GM23338 (cell line): Measurements from ENCODE around the gene DLG2. TPM values are rescaled to one million over a fixed set of nuclear protein-coding genes. Genes with fewer than 3 reads are reported as not detected.

ENCODE experiments used
- ATAC-seq: fragments of 200-7000 bp; cut with Tn5 transposase; 3 replicates; pipeline ENCODE4 v1.9.1; 2020
- DNase-seq: peaks from one replicate; pipeline ENCODE4 v3.0.0-alpha.2; 2015; ENCODE audit warnings: low spot score
- H2AFZ ChIP-seq: fragments of 200-600 bp; sonication (generic); 2 replicates; pipeline ENCODE4 v1.8.0; 2016; ENCODE audit warnings: antibody characterized with exemption, mild to moderate bottlenecking, moderate library complexity
- H3F3A ChIP-seq: fragments of 200-600 bp; sonication (generic); replicated peaks from 2 replicates; pipeline ENCODE4 v1.8.0; 2017; ENCODE audit warnings: antibody characterized with exemption, mixed run types, low read depth
- H3K27ac ChIP-seq: fragments of 200-600 bp; sonication (generic); 2 replicates; pipeline ENCODE4 v1.6.1; 2016; ENCODE audit warnings: low read depth
- H3K27me3 ChIP-seq: fragments of 200-600 bp; sonication (generic); 2 replicates; pipeline ENCODE4 v1.8.0; 2016; ENCODE audit warnings: mild to moderate bottlenecking, mixed run types, moderate library complexity; ENCODE audit not compliant: insufficient read depth
- H3K36me3 ChIP-seq: fragments of 200-600 bp; sonication (generic); 2 replicates; pipeline ENCODE4 v1.8.0; 2016; ENCODE audit warnings: mild to moderate bottlenecking; ENCODE audit not compliant: insufficient read depth
- H3K4me1 ChIP-seq: fragments of 200-600 bp; sonication (generic); 2 replicates; pipeline ENCODE4 v1.8.0; 2016; ENCODE audit warnings: mild to moderate bottlenecking, moderate library complexity; ENCODE audit not compliant: insufficient read depth
- H3K4me2 ChIP-seq: fragments of 200-600 bp; sonication (generic); 2 replicates; pipeline ENCODE4 v1.7.1; 2017; ENCODE audit warnings: mixed run types
- H3K4me3 ChIP-seq: fragments of 200-600 bp; sonication (generic); 2 replicates; pipeline ENCODE4 v1.6.1; 2016; ENCODE audit warnings: mixed run types
- H3K79me2 ChIP-seq: fragments of 200-600 bp; sonication (generic); replicated peaks from 2 replicates; pipeline ENCODE4 v1.8.0; 2017; ENCODE audit warnings: mild to moderate bottlenecking; ENCODE audit not compliant: insufficient read depth
- H3K9me2 ChIP-seq: fragments of 200-600 bp; sonication (generic); 2 replicates; pipeline ENCODE4 v1.8.0; 2017; ENCODE audit not compliant: insufficient read depth
- H4K20me1 ChIP-seq: fragments of 200-600 bp; sonication (generic); replicated peaks from 2 replicates; pipeline ENCODE4 v1.8.0; 2017; ENCODE audit warnings: mild to moderate bottlenecking; ENCODE audit not compliant: insufficient read depth
- H3K27ac Mint-ChIP-seq: 2 replicates; pipeline ENCODE4 v1.8.0; 2020; ENCODE audit warnings: inconsistent platforms, mild to moderate bottlenecking, moderate library complexity, mixed read lengths
- H3K27me3 Mint-ChIP-seq: 3 replicates; pipeline ENCODE4 v1.8.0; 2022; ENCODE audit warnings: low read depth, mild to moderate bottlenecking, moderate library complexity, mixed read lengths, inconsistent platforms; ENCODE audit not compliant: insufficient read depth, poor library complexity
- H3K36me3 Mint-ChIP-seq: 3 replicates; pipeline ENCODE4 v1.8.0; 2021; ENCODE audit warnings: low read depth, mild to moderate bottlenecking, inconsistent platforms, moderate library complexity, mixed read lengths
- H3K4me1 Mint-ChIP-seq: 3 replicates; pipeline ENCODE4 v1.8.0; 2020; ENCODE audit warnings: mild to moderate bottlenecking, inconsistent platforms, mixed read lengths
- H3K4me3 Mint-ChIP-seq: 3 replicates; pipeline ENCODE4 v1.8.0; 2021; ENCODE audit warnings: moderate library complexity, mild to moderate bottlenecking, inconsistent platforms, mixed read lengths
- H3K9me3 Mint-ChIP-seq: 3 replicates; pipeline ENCODE4 v1.8.0; 2020; ENCODE audit warnings: moderate library complexity, mild to moderate bottlenecking, inconsistent platforms, mixed read lengths
- CREB1 ChIP-seq: fragments of 250-450 bp; sonication (Bioruptor Pico); IDR thresholded peaks from 2 replicates; pipeline ENCODE4 v1.5.0; 2020; ENCODE audit warnings: low read depth, mild to moderate bottlenecking, moderate library complexity
- EZH2 ChIP-seq: fragments of 200-600 bp; sonication (generic); IDR thresholded peaks from one replicate; pipeline ENCODE4 v1.8.0; 2017; ENCODE audit warnings: antibody characterized with exemption, mild to moderate bottlenecking, low read depth; ENCODE audit not compliant: unreplicated experiment
- EZH2phosphoT487 ChIP-seq: fragments of 200-600 bp; sonication (generic); IDR thresholded peaks from one replicate; pipeline ENCODE4 v1.8.1; 2018; ENCODE audit warnings: antibody characterized with exemption; ENCODE audit not compliant: unreplicated experiment
- JUNB ChIP-seq: IDR thresholded peaks from one replicate; pipeline ENCODE4 v1.6.1; 2016; ENCODE audit warnings: antibody characterized with exemption; ENCODE audit not compliant: unreplicated experiment
- NANOG ChIP-seq: IDR thresholded peaks from 2 replicates; pipeline ENCODE4 v1.6.1; 2016; ENCODE audit warnings: antibody characterized with exemption, borderline replicate concordance
- STAT1 ChIP-seq: IDR thresholded peaks from one replicate; pipeline ENCODE4 v1.6.1; 2016; ENCODE audit warnings: antibody characterized with exemption; ENCODE audit not compliant: unreplicated experiment
- ZNF114 ChIP-seq: fragments of 250-450 bp; sonication (Bioruptor Pico); IDR thresholded peaks from 2 replicates; pipeline ENCODE4 v1.5.0; 2020; ENCODE audit warnings: mild to moderate bottlenecking, moderate library complexity
- ZNF331 ChIP-seq: fragments of 250-450 bp; sonication (Bioruptor Pico); IDR thresholded peaks from 2 replicates; pipeline ENCODE4 v1.5.0; 2020; ENCODE audit warnings: low read depth, mild to moderate bottlenecking, moderate library complexity
- polyA plus RNA-seq: library from polyadenylated mRNA; unstranded; fragments of >200 nt; fragmentation: Nextera tagmentation; extraction: Ambion mirVana; gene quantifications from 2 replicates; pipeline ENCODE4 v1.2.1, GENCODE V29; 2016
- total RNA-seq: library from RNA; depleted of rRNA; stranded (reverse); fragments of >200 nt; shearing (Covaris generic); gene quantifications from 2 replicates; pipeline ENCODE4 v1.2.3, GENCODE V29; 2014
- TF ChIP-seq, protein P1 (sequence below): IDR thresholded peaks from 2 replicates; pipeline ENCODE4 v1.6.1; 2016; ENCODE audit warnings: antibody characterized with exemption
- TF ChIP-seq, protein P2 (sequence below), 2 experiments: fragments of 200-600 bp in 1 of 2; sonication (generic) in 1 of 2; conservative IDR thresholded peaks; 2 replicates each; pipeline versions ENCODE4 v1.5.1 to v1.6.1; 2016 to 2017; ENCODE audit warnings: antibody characterized with exemption in 2 of 2, low read depth in 2 of 2, mild to moderate bottlenecking in 2 of 2, moderate library complexity in 1 of 2

Gene DLG2
- total and polyA plus RNA-seq, 2 experiments from 2014 or later = 19.8 to 21.5 TPM

DNA sequence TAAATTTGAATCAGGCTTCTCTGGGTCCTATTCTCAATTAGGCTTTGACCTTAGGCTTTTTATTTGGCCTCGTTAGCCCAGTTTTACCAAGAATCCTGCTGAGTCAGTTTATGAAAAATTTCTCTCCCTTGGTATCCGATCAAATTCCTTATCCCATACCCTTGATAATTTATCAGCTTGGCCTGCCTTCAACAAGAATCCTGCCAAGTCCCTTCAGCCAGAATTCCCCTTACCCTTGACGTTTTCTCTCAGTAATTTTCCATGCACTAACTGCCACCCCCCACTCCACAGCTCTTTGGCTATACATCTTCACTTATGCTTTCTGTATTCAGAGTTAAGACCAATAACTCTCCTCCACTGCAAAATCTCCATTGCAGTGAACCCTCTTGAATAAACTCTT lies 1530.0 kb downstream of the DLG2 start:
- Histone ChIP-seq H3F3A (no peaks in the 10 kb centered on the region), H3K79me2 (no peaks in the 10 kb centered on the region), H3K4me2 (no peak overlapping the region), H3K27me3 (no peaks in the 10 kb centered on the region), H3K27ac (no peak overlapping the region), H2AFZ (peak overlapping the region; percentile 15; the same call in 1 of the 2 replicates), H3K9me2 (no peaks in the 10 kb centered on the region), H4K20me1 (no peaks in the 10 kb centered on the region), H3K36me3 (no peaks in the 10 kb centered on the region), H3K4me1 (no peaks in the 10 kb centered on the region), H3K4me3 (no peak overlapping the region)
- no peak for ATAC-seq
- H3K27me3 Mint-ChIP-seq = no peaks in the 10 kb centered on the region
- H3K4me3 Mint-ChIP-seq = no peak overlapping the region
- peak overlapping the region; percentile 41; the same call in 1 of the 2 replicates for H3K27ac Mint-ChIP-seq
- peaks cover 7% of the 10 kb centered on the region for H3K4me1 Mint-ChIP-seq
- TF ChIP-seq ZNF114 (CRISPR knock-in tag) (no peak), NANOG (no peak)
- TF ChIP-seq, protein P1, sequence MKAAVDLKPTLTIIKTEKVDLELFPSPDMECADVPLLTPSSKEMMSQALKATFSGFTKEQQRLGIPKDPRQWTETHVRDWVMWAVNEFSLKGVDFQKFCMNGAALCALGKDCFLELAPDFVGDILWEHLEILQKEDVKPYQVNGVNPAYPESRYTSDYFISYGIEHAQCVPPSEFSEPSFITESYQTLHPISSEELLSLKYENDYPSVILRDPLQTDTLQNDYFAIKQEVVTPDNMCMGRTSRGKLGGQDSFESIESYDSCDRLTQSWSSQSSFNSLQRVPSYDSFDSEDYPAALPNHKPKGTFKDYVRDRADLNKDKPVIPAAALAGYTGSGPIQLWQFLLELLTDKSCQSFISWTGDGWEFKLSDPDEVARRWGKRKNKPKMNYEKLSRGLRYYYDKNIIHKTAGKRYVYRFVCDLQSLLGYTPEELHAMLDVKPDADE = no peak
- H3K36me3 Mint-ChIP-seq = no peaks in the 10 kb centered on the region
- no peaks in the 10 kb centered on the region for H3K9me3 Mint-ChIP-seq
- no peak for DNase-seq

DNA sequence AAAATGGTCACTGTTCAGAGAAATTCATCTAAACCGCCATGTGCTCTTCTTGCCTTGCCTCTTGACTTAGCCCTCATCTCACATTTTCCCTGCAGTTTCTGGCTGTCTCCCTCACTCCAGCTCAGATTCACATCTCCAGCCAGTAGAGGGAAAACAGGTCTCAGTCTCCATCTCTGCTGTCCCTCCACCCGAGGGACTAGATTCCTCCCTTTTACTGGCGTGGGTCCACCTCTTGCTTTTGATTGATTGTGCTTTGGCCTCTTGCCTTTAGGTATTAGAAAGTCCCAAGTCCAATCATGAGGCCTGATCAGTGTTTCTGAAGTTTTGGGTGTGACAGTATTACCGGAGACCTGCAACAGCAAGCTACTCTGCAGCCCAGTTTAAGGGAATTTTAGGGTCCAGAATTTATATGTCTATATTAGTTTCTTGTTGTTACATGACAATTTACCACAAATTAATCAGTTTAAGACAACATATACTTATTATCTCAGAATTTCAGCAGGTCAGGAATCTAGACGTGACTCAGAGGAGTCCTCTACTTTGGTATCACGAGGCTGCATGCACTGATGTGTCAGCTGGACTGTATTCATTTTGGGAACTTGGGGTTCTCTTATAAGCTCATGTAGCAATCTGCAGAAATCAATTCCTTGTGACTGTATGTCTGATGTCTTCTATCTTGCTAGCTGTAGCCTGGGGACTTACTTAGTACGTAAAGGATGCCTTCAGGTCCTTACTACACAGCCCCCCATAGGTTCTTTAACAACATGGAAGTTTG lies 1535.7 kb downstream of the DLG2 start:
- Histone ChIP-seq H3K27me3 (no peaks in the 10 kb centered on the region), H3K36me3 (no peaks in the 10 kb centered on the region), H4K20me1 (no peaks in the 10 kb centered on the region), H3K4me2 (no peak overlapping the region), H3K27ac (no peak overlapping the region), H3K4me1 (no peaks in the 10 kb centered on the region), H3F3A (no peaks in the 10 kb centered on the region), H3K9me2 (no peaks in the 10 kb centered on the region; the same call in 1 of the 2 replicates), H3K79me2 (no peaks in the 10 kb centered on the region), H3K4me3 (no peak overlapping the region), H2AFZ (no peak overlapping the region)
- ATAC-seq (peak; percentile 64), DNase-seq (peak; percentile 21)
- no peaks in the 10 kb centered on the region for H3K36me3 Mint-ChIP-seq
- no peaks in the 10 kb centered on the region for H3K4me1 Mint-ChIP-seq
- no peaks in the 10 kb centered on the region for H3K27me3 Mint-ChIP-seq
- no peaks in the 10 kb centered on the region for H3K9me3 Mint-ChIP-seq
- no peak overlapping the region for H3K4me3 Mint-ChIP-seq
- TF ChIP-seq NANOG = no peak
- TF ChIP-seq, protein P1 = no peak
- TF ChIP-seq EZH2 = no peak
- no peak for TF ChIP-seq EZH2phosphoT487
- no peak for TF ChIP-seq CREB1 (CRISPR knock-in tag)
- TF ChIP-seq JUNB = no peak
- TF ChIP-seq, protein P2, sequence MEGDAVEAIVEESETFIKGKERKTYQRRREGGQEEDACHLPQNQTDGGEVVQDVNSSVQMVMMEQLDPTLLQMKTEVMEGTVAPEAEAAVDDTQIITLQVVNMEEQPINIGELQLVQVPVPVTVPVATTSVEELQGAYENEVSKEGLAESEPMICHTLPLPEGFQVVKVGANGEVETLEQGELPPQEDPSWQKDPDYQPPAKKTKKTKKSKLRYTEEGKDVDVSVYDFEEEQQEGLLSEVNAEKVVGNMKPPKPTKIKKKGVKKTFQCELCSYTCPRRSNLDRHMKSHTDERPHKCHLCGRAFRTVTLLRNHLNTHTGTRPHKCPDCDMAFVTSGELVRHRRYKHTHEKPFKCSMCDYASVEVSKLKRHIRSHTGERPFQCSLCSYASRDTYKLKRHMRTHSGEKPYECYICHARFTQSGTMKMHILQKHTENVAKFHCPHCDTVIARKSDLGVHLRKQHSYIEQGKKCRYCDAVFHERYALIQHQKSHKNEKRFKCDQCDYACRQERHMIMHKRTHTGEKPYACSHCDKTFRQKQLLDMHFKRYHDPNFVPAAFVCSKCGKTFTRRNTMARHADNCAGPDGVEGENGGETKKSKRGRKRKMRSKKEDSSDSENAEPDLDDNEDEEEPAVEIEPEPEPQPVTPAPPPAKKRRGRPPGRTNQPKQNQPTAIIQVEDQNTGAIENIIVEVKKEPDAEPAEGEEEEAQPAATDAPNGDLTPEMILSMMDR (conservative IDR thresholded peaks at IDR 0.05; ENCODE audit: low read depth in 2 of 2) = no peak
- TF ChIP-seq ZNF331 (CRISPR knock-in tag) = no peak
- TF ChIP-seq STAT1 = no peak
- H3K27ac Mint-ChIP-seq = no peak overlapping the region
